ENCODE data around the gene AP5S1. TPM values are rescaled to one million over a fixed set of nuclear protein-coding genes. Genes with fewer than 3 reads are reported as not detected.

Gene AP5S1
- total and polyA plus RNA-seq, 10 of the 15 experiments (the other 5 are each of a cell fraction or from before 2014, with no cell fraction given) = 3.8 to 13.2 (median 7.8) TPM

- TF ChIP-seq CUX1 (IDR thresholded peaks at IDR 0.05; ENCODE audit: insufficient replicate concordance, low read depth, low read length) (no peak), MLLT1 (IDR thresholded peaks at IDR 0.05) (no peak), SPI1 (IDR thresholded peaks at IDR 0.05; ENCODE audit: borderline replicate concordance, insufficient read depth, low read depth, low read length) (no peak), MAX (IDR thresholded peaks at IDR 0.05; ENCODE audit: low read depth, low read length) (no peak), NR2C1 (IDR thresholded peaks at IDR 0.05) (no peak), REST (IDR thresholded peaks at IDR 0.05; ENCODE audit: low read depth, low read length) (no peak), EZH2 (IDR thresholded peaks at IDR 0.05; ENCODE audit: borderline replicate concordance, control insufficient read depth, low read depth, low read length) (no peak)
Measured at GRCh38 chr20:3808544-3808943, 11.8 kb upstream of the AP5S1 start (continued).
